ENCODE results near the gene TEN1.

DNA sequence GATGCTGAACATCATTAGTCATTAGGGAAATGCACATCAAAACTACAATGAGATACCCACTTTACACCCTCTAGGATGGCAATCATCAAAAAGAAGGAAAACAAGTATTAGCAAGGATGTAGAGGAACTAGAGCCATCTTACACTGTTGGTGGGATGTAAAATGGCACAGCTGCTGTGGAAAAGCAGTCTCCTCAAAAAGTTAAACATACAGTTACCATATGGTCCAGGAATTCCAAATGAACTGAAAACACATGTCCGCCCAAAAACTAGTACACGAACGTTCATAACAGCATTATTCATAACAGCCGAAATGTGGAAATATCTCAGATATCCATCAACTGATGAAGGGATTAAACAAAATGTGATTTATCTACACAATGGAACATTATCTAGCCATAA lies 45.2 kb upstream of the TEN1 start:
- no peak for TF ChIP-seq CTCF (conservative IDR thresholded peaks at IDR 0.05; ENCODE audit: low read depth, low read length)
- no peak for TF ChIP-seq MXI1 (IDR thresholded peaks at IDR 0.05; ENCODE audit: borderline replicate concordance, low read depth, low read length)
- TF ChIP-seq SMC3 (IDR thresholded peaks at IDR 0.05; ENCODE audit: low read depth, low read length): no peak
- TF ChIP-seq POLR2A (IDR thresholded peaks at IDR 0.05; ENCODE audit: low read depth, low read length): no peak
- no peak for TF ChIP-seq CEBPB (IDR thresholded peaks at IDR 0.05; ENCODE audit: low read depth, low read length)
- TF ChIP-seq, protein P1, sequence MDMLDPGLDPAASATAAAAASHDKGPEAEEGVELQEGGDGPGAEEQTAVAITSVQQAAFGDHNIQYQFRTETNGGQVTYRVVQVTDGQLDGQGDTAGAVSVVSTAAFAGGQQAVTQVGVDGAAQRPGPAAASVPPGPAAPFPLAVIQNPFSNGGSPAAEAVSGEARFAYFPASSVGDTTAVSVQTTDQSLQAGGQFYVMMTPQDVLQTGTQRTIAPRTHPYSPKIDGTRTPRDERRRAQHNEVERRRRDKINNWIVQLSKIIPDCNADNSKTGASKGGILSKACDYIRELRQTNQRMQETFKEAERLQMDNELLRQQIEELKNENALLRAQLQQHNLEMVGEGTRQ (IDR thresholded peaks at IDR 0.05; ENCODE audit: low read depth, low read length): no peak
- TF ChIP-seq FOS (IDR thresholded peaks at IDR 0.05; ENCODE audit: low read depth, low read length): no peak
- TF ChIP-seq ELK1 (IDR thresholded peaks at IDR 0.05; ENCODE audit: borderline replicate concordance, low read depth, low read length): no peak
- no peak for TF ChIP-seq RAD21 (IDR thresholded peaks at IDR 0.05; ENCODE audit: low read length)
- no peak for TF ChIP-seq RCOR1 (IDR thresholded peaks at IDR 0.05; ENCODE audit: insufficient replicate concordance, low read length)
- TF ChIP-seq RFX5 (IDR thresholded peaks at IDR 0.05; ENCODE audit: low read depth, low read length): no peak
- no peak for TF ChIP-seq MAFK (IDR thresholded peaks at IDR 0.05; ENCODE audit: low read depth, low read length)
- no peak for TF ChIP-seq BHLHE40 (IDR thresholded peaks at IDR 0.05; ENCODE audit: low read depth, low read length)
- TF ChIP-seq NFE2L2 (IDR thresholded peaks at IDR 0.05; ENCODE audit: low read depth, low read length): no peak
